Measurements from ENCODE around the gene MAIP1.

The MAIP1 gene

GRCh38 chr2:199950396-199950795 lies 5.0 kb upstream of the MAIP1 start:
- DNase-seq, result no peak

- no peak for DNase-seq
These were observed 4.4 kb upstream of the MAIP1 start for GRCh38 chr2:199951023-199951422.

- no peak for DNase-seq
These were observed 409 bp upstream of the MAIP1 start for GRCh38 chr2:199955007-199955338.

GRCh38 chr2:199956062-199956380 lies 639 bp downstream of the MAIP1 start:
- DNase-seq, result peak; percentile 7

GRCh38 chr2:199958014-199958413 lies 2.6 kb downstream of the MAIP1 start:
- no peak for DNase-seq

GRCh38 chr2:199962203-199962602 lies 6.8 kb downstream of the MAIP1 start:
- no peak for DNase-seq

GRCh38 chr2:199966405-199966804 lies 11.0 kb downstream of the MAIP1 start:
- no peak for DNase-seq

GRCh38 chr2:199966976-199967375 lies 11.6 kb downstream of the MAIP1 start:
- DNase-seq, result no peak

GRCh38 chr2:199968126-199968525 lies 12.7 kb downstream of the MAIP1 start:
- no peak for DNase-seq

GRCh38 chr2:199972088-199972626 lies 16.8 kb downstream of the MAIP1 start:
- no peak for DNase-seq

GRCh38 chr2:199973703-199974102 lies 18.3 kb downstream of the MAIP1 start:
- no peak for DNase-seq

GRCh38 chr2:199975273-199975895 lies 20.0 kb downstream of the MAIP1 start:
- DNase-seq, result no peak

GRCh38 chr2:199977984-199978415 lies 22.6 kb downstream of the MAIP1 start:
- no peak for DNase-seq

- DNase-seq, result no peak
These were observed 24.0 kb downstream of the MAIP1 start for GRCh38 chr2:199979398-199979797.

- DNase-seq, result peak; percentile 79
These were observed 24.6 kb downstream of the MAIP1 start for GRCh38 chr2:199979832-199980628.

- no peak for DNase-seq
These were observed 26.9 kb downstream of the MAIP1 start for GRCh38 chr2:199982126-199982843.

GRCh38 chr2:199983534-199983933 lies 28.2 kb downstream of the MAIP1 start:
- no peak for DNase-seq

GRCh38 chr2:199984159-199984558 lies 28.8 kb downstream of the MAIP1 start:
- no peak for DNase-seq

GRCh38 chr2:199984755-199985154 lies 29.4 kb downstream of the MAIP1 start:
- no peak for DNase-seq

GRCh38 chr2:199985625-199986207 lies 30.3 kb downstream of the MAIP1 start:
- peak; percentile 61 for DNase-seq

- DNase-seq, result no peak
These were observed 32.2 kb downstream of the MAIP1 start for GRCh38 chr2:199987586-199987985.

- no peak for DNase-seq
These were observed 32.8 kb downstream of the MAIP1 start for GRCh38 chr2:199988151-199988550.

- DNase-seq, result no peak
These were observed 34.4 kb downstream of the MAIP1 start for GRCh38 chr2:199989822-199990221.

- DNase-seq, result no peak
These were observed 36.3 kb downstream of the MAIP1 start for GRCh38 chr2:199991691-199992090.

Data from CD4-positive, alpha-beta T cell treated with Interleukin-10 for 1 hour (primary cell).